ENCODE results near the gene TRPM1.

TRPM1 gene

DNA sequence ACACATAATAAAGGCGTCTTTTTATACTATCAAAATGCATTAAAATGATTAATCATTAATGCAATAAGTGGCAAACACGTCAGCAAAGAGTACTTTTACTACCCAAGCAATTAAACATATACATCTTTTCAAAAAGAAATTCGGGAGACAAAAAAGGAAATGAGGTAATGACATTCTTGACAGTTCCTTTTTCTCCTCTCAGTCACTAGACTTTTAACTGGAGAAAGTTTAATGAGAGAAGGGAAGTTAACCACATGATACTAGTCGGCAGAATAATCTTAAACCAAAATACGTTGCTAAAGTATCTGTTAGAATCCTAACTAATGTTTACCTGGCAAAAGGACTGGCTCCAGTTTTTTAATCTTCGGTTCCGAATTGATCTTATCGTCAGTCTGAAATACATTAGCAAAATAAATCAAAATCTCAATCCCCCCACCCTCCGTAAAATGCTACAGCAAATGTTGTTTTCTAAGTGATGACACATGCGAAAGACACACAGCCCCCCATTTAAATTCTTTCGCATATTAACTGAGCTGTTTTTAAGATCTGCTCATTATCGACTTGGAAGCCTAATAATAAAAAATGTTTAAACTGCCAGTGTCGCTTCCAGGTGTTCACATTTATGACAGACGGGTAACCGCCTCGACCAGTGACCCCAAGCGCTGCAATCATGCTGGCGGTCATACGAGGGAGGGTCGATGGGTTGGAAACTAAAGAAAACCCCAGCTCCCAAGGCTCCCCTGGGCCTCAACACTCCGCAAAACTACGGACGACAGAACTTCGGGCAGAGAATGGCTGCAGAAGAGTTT is 110.9 kb downstream of the TRPM1 start:
- no peaks in the 10 kb centered on the region for H3K9me3 ChIP-seq
- no peaks in the 10 kb centered on the region for H3K27me3 ChIP-seq
- TF ChIP-seq, protein P1, sequence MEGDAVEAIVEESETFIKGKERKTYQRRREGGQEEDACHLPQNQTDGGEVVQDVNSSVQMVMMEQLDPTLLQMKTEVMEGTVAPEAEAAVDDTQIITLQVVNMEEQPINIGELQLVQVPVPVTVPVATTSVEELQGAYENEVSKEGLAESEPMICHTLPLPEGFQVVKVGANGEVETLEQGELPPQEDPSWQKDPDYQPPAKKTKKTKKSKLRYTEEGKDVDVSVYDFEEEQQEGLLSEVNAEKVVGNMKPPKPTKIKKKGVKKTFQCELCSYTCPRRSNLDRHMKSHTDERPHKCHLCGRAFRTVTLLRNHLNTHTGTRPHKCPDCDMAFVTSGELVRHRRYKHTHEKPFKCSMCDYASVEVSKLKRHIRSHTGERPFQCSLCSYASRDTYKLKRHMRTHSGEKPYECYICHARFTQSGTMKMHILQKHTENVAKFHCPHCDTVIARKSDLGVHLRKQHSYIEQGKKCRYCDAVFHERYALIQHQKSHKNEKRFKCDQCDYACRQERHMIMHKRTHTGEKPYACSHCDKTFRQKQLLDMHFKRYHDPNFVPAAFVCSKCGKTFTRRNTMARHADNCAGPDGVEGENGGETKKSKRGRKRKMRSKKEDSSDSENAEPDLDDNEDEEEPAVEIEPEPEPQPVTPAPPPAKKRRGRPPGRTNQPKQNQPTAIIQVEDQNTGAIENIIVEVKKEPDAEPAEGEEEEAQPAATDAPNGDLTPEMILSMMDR (IDR thresholded peaks at IDR 0.05; ENCODE audit: low read depth, low read length) = no peak
- no peak for DNase-seq
- no peaks in the 10 kb centered on the region for H3K36me3 ChIP-seq
- H3K4me3 ChIP-seq (ENCODE audit: low read depth, low read length) = peak overlapping the region; percentile 94
- H3K4me1 ChIP-seq = no peaks in the 10 kb centered on the region

DNA sequence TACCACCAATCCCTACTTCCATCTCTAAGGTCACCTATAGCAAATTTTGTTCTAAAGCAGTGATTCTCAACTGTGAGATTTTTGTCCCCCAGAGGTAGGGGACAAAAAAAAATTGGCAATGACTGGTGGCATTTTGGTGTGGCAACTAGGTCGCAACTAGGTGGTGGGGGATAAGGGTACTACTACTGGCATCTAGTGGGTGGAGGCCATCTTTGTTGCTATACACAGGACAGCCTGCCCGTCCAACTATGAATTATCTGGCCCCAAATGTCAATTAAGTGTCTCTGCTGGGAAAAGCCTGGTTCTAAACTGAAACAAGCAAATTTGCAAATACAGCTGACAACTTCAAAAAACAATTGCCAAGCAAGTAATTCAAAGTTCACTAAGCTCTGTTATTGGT is 111.5 kb downstream of the TRPM1 start:
- Histone ChIP-seq H3K9me3 (no peaks in the 10 kb centered on the region), H3K36me3 (no peaks in the 10 kb centered on the region), H3K27me3 (no peaks in the 10 kb centered on the region), H3K4me1 (peaks cover 1% of the 10 kb centered on the region), H3K4me3 (ENCODE audit: low read depth, low read length) (peak overlapping the region; percentile 94)
- TF ChIP-seq, protein P1 (IDR thresholded peaks at IDR 0.05; ENCODE audit: low read depth, low read length) = no peak
- DNase-seq = no peak

DNA sequence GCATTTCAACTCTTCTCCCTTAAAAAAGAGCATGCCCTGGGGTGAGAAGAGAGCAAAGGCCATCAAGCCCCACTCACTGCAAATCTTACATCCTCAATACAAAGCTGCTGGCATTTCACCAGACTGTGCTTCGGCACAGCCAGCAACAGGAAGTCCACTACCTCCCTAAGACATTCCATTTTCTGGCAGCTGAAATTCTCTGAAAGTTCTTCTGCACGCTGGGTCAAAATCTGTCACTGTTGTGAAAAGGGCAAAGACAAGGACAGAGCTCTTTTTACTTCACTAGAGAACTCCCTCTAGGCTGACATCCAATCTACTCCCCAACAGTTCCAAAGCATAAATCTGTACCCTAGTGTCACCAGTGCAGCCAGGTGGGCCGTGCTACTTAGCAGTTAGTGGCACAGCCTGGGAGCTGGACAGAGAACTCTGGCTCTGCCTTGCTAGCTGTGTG is 116.4 kb downstream of the TRPM1 start:
- Histone ChIP-seq H3K36me3 (no peaks in the 10 kb centered on the region; the same call in 1 of the 2 replicates), H3K4me3 (ENCODE audit: low read depth, low read length) (no peak overlapping the region), H3K9me3 (no peaks in the 10 kb centered on the region), H3K27me3 (no peaks in the 10 kb centered on the region), H3K4me1 (peaks cover 8% of the 10 kb centered on the region)
- TF ChIP-seq, protein P1 (IDR thresholded peaks at IDR 0.05; ENCODE audit: low read depth, low read length) = no peak
- DNase-seq = no peak

DNA sequence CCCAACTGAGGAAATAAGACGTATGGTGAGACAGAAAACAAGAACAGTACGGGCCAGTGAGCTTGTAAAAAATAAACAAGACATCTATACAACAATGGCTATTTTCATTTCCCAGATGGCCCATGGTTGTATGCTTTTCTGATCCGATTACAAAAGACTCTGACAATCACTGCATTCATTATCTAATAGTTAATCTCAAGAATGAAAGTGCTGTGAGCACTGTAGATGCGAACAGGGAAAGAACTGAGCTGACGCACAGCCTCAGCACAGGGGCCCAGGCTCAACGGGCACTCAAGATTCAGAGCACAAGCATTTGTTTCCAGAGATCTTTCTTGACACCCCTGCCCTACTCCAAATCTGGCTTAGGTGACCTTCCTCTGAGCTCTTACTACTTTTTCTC is 117.0 kb downstream of the TRPM1 start:
- DNase-seq = peak; percentile 17
- no peaks in the 10 kb centered on the region; the same call in 1 of the 2 replicates for H3K36me3 ChIP-seq
- no peaks in the 10 kb centered on the region for H3K9me3 ChIP-seq
- H3K27me3 ChIP-seq = no peaks in the 10 kb centered on the region
- no peak overlapping the region for H3K4me3 ChIP-seq (ENCODE audit: low read depth, low read length)
- TF ChIP-seq, protein P1 (IDR thresholded peaks at IDR 0.05; ENCODE audit: low read depth, low read length) = no peak
- H3K4me1 ChIP-seq = peaks cover 8% of the 10 kb centered on the region

DNA sequence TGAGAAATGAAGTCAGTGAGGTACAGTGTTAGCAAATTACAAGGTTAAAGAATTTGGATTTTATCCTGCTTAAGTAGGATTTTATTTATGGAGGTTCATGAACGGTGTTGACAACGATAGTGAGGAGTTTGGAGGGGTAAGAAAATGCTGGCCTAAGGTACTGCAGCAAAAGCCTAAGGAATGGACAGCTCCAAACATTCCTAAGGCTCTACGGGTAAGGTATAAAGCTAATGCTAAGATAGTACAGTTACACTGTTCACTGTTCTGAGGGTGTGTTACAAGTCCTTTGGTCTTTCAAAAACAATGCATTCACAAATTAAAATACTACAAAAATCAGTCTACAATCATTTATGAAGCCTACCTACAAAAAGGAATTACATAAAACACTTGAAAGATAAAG is 117.4 kb downstream of the TRPM1 start:
- Histone ChIP-seq H3K36me3 (no peaks in the 10 kb centered on the region; the same call in 1 of the 2 replicates), H3K4me3 (ENCODE audit: low read depth, low read length) (no peak overlapping the region), H3K4me1 (peaks cover 8% of the 10 kb centered on the region), H3K27me3 (no peaks in the 10 kb centered on the region), H3K9me3 (no peaks in the 10 kb centered on the region)
- TF ChIP-seq, protein P1 (IDR thresholded peaks at IDR 0.05; ENCODE audit: low read depth, low read length) = no peak
- DNase-seq = no peak

DNA sequence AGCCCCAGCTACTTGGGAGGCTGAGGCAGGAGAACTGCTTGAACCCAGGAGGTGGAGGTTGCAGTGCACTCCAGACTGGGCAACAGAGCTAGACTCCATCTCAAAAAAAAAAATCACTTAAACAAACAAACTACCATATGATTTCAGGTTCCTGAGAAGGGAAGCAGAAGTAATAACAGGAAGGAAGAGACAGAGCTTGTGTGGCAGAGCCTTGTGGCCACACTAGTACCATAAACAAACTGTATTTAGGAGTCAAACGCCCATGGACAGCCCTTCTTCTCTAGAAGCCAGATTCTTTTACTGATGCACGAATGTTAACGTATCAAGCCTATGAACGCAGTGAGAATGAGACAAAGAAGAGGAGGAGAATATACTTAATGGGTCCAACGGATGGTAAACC is 122.1 kb downstream of the TRPM1 start:
- DNase-seq = no peak
- Histone ChIP-seq H3K4me1 (peaks cover 3% of the 10 kb centered on the region; the same call in 1 of the 2 replicates), H3K9me3 (no peaks in the 10 kb centered on the region), H3K36me3 (no peaks in the 10 kb centered on the region; the same call in 1 of the 2 replicates), H3K4me3 (ENCODE audit: low read depth, low read length) (no peak overlapping the region), H3K27me3 (no peaks in the 10 kb centered on the region)
- TF ChIP-seq, protein P1 (IDR thresholded peaks at IDR 0.05; ENCODE audit: low read depth, low read length) = no peak
